NCI-H345 treated with DMSO at 0.1 percent for 48 hours (cell line): ENCODE data around the gene LCA5L.
A peak's percentile ranks its signal among the peaks of the same experiment; 100 is the strongest.
"Not testable (repeated sequence)": the region's sequence is repeated elsewhere in the genome, so short reads cannot be mapped to it uniquely, and the experiment has no call there.

Source experiments
- DNase-seq: peaks from one replicate; lab custom pipeline; 2025; ENCODE audit not compliant: unreplicated experiment; lab: John Stamatoyannopoulos, UW

The LCA5L gene

DNA sequence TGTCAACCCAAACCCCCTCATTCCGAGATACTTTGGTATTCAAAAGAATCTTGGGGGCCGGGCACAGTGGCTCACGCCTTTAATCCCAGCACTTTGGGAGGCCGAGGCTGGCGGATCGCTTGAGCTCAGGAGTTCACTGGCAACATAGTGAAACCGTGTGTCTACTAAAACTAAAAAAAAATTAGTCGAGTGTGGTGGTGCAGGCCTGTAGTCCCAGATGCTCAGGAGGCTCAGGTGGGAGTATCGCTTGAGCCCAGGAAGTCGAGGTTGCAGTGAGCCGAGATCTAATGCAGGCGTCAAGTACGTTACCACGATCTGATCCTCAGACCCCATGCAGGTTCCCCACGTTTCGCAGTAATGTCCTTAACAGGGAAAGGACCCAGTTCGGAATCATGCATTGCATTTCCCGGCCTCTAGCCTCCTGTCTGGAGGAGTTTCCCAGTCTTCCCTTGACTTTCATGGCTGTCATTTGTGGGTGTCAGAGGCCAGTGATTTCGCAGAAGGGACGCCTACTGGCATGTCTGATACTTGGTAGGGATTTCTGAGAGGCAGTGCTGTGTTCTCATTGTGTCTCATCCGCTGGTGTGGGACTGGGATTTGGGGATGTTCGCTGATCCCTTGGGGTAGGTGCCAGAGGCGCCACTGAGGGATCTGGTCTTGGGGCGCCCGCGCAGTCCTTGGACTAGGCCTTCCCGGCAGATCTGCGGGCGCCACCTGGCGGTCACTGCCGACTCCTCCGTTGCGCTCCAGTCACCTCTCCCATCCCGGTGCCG lies 57.4 kb downstream of the LCA5L start:
- DNase-seq = peak; percentile 78

DNA sequence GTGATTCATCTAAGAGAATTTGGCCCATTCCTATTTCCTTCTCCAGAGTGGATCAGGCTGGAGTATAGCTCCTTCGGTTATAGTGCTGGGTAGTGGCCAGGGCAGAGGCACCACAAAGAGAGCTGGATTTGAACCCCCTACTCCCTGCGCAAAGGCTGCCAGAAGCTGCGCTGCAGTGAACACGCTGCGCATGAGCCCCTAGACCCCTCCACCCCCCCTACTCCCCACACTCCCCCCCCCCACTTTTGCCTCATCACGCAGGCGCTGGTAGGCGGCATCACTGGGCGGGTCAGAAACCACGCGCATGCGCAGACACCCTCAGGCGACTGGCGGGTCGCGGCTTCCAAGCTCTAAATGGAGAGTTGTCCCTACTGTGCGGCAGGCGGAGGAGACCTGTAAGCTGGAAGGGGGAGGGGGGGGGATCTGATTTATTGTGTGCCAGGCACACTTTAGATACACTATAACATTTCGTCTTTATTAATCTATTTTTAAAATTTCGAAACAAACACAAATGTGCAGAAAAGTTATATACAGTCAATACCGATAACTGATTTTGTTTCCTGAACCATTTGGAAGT lies 58.0 kb downstream of the LCA5L start:
- DNase-seq = peak; percentile 94

DNA sequence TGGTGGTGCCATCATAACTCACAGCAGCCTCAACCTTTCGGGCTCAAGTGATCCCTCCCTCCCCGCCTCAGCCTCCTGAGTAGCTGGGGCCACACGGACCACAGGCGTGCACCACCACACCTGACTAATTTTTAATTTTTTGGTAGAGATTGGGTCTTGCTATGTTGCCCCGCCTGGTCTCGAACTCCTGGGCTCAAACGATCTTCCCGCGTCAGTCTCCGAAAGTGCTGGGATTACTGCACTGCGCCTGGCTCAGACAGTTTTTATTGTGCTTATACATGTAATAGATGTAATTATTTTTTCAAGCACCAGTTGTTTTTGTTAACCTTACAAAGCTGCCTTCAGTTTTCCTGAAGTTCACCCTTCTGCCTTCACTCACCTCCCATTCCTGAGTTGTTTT lies 58.7 kb downstream of the LCA5L start:
- no peak for DNase-seq

DNA sequence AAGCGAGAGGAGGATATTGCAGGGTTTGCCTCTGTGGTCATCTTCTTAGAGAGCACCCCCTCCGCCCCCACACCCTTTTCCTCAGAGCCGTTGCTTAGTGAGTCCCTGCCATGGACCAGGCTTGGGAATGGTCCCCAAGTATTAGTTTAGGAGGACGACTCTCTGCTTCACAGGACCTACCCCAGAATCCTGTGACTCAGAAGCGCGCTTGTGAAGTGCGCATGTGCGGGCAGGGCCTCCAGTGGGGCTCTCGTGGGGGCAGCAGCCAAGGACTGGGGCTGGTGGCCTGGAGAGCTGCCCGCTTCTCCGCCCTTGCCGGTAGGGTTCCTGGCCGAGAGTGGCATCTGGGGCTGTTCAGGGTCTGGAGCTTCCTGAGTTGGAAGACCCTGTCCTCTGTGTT lies 59.4 kb downstream of the LCA5L start:
- DNase-seq = no peak

DNA sequence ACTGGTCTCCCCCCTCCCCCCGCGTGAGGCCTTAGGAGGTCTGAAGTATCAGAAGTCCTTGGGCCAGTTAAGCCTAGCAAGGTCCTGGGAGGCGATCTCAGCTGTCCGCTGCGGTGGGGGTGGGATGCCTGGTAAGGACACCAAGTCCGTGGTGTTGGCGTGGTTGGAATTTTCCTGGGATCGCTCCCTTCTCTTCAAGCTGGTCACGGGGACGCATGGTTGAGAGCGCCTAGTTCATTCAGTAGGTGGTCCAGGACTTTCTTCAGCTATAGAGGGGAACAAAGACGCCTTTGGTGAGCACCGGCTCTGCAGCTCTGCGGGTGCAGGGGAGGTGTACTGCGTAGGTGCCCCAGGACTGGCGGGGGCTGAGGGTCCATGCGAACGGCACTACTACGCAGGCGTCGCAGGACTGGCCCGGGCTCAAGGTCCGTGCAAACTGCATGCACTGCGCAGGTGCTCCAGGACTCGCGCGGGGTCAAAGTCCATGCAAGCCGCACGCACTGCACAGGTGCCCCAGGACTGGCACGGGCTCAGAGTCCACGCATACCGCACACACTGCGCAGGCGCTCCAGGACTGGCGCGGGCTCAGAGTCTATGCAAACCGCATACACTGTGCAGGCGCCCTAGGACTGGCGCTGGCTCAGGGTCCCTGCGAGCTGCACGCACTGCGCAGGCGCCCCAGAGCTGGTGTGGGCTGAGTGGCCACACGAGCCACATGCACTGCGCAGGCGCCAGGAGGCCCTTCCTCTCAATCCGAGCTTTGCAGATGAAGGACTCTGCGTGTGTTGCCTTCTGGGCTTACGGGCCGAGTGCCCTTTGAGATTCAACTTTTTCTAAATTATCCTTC lies 60.1 kb downstream of the LCA5L start:
- DNase-seq = no peak

DNA sequence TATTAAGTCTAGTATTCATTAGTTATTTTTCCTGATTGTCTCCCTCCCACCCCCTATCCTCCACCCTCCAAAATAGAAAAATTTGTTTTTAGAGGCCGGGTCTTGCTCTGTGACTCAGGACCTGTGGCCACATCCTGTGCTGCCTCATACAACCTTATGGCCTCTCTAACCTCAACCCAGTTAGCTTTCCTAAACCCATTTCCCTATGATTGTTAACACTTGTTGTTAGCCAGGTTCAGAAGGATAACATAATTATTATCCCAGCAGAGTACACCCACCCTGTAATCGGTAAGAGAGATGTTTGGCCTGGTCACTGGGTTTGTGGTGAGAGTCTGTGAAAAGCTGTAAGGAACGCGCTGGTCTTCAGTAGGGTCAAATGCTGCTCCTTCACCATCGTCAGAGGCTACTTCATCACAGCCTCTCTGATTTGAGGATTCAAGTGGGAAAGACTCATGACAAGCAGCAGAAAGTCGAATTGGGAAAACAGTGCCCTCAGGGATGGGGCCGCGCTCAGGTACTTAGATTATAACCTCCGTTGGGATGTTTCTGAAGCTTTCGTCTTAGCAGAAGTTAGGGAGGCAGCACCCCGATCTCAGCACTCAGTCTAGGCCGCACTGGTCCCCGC lies 60.8 kb downstream of the LCA5L start:
- DNase-seq = no peak

DNA sequence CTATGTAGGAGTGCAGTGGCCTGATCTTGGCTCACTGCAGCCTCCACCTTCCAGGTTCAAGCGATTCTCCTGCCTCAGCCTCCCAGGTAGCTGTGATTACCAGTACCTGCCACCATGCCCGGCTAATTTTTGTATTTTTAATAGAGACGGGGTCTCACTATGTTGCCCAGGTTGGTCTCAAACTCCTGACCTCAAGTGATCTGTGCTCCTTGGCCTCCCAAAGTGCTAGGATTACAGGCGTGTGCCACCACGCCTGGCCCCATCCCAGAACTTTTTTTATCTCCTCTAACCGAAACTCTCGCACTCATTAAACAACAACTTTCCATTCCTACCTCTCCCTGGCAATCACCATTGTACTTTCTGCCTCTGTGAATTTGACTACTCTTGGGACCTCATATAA lies 63.5 kb downstream of the LCA5L start:
- DNase-seq = not testable (repeated sequence)

DNA sequence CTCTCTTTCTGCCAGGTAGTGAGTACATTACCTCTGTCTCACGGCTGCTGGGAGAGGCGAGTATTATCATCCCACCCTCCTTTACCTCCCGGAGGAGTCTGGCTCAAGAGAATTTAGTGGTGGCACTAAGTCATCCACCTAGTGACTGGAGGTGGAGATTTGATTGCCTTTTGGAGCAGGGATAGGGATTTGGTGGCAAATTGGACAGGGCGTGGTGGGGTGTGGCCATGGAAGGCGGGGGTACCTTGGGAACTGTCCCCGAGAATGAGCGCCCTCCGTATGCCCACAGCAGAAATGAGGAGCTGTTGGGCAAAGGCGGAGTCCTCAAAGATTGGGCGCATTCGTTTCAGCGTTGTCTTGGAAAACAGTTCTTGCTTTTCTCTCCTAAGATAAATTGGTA lies 64.6 kb downstream of the LCA5L start:
- no peak for DNase-seq

DNA sequence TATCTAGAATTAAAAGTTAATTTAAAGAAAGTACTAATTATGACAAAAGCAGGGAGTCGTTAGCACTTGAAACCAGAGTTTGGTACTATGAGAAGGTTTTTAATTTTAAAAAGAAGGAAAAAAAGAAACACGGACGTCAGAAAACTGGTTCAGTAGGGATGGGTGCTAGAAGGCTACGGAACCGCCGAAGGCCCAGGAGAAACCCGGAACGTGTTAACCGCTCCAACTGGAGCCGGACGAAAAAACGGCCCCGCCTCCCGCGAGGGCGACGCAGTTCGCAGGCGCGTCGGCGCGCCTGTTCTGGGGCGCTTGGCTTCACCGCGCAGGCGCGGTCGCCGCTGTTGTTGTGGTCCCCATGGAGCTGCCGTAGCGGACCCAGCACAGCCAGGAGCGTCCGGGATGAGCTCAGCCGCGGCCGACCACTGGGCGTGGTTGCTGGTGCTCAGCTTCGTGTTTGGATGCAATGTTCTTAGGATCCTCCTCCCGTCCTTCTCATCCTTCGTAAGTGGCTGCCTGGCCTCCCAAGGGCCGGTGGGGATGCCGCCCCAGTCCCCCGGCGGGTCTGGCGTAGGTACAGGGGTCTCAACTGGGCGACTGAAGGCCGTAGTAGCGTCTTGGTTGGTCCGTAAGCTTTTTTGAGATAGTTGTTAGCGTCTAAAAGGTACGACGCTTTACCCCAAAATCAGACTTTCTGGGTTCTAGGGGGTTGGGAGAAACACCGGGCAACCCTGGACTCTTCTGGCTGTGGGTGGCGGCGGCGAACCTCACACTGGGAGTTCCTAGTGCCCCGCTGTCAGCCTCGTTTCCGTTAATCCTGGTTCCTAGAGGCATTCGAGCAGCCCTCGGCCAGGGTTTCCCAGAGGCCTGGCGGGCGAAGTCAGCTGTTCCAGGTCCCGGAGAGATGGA lies 65.3 kb downstream of the LCA5L start:
- DNase-seq = peak; percentile 90

DNA sequence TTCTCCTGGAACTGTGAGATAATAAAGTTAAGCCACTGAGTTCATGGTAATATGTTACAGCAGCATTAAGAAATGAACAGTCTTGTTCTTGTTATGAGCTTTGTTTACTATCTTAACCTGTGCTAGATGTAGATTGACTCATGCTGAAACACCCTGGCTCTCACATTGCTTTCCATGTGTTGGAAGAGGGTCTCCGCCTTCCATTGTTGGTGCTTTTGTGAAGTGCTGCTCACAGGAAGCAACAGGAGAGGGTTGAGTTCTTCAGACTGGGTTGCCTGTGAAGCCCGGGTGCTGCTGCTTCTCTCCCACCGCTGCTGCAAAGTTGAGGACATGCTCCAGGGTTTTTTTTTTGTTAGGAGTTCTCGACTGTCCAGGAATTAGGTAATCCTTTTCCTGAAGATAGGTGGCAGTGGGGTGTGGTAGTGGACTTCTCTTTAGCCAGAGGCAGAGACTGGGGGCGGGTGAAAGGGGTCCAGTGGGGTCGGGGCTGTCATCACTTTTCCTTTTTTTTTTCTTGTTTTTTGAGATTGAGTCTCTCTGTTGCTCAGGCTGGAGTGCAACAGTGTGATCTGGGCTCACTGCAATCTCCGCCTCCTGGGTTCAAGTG lies 68.0 kb downstream of the LCA5L start:
- DNase-seq = peak; percentile 6

DNA sequence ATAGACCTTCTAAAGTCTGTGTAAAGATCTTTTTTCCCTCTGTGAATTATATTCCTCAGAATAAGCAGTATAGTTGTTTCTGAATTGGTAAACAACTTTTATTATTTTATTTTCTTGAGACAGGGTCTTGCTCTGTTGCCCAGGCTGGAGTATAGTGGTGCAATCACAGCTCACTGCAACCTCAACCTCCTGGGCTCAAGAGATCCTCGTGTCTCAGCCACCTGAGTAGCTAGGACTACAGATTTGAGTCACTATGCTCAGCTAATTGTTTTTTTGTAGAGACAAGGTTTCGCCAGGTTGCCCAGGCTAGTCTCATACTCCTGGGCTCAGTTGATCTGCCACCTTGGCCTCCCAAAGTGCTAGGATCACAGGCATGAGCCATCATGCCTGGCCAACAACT lies 70.1 kb downstream of the LCA5L start:
- DNase-seq = no peak

DNA sequence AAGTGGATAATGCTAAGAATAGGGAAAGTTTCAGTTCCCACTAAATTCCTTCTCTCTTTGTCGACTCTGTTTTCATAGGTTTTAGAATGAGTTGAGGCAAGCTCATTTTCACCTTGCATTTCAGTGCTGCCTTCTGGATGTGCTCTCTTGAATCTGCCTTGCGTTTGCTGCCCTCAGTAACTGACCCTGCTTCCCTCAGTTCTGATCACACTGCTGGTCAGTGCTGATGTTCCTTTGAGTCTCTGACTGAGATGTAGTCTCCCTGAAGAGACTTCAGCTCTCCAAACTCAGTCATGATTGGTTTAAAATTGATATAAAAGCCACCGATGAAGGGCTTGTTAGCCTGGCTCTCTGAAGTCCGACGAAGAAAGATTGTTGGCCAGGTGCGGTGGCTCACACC lies 71.5 kb downstream of the LCA5L start:
- no peak for DNase-seq

DNA sequence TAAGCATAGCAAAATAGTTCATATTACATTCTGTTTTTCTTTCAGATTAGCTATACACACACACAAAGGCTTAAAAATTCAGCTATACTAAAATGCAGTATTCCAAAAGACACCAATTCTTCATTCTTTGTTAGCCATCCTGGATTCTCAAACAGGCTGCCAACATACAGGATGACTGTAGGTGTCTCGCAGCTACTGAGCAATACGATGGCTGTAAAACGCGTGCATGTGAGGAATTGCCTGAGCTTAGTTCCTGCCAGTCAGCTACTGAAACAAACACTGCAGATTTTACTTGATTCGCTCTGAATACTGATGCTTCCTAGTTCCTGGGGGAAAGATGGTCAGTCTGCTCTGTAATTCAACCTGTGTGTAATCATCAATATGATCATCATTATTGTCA lies 71.9 kb downstream of the LCA5L start:
- no peak for DNase-seq

DNA sequence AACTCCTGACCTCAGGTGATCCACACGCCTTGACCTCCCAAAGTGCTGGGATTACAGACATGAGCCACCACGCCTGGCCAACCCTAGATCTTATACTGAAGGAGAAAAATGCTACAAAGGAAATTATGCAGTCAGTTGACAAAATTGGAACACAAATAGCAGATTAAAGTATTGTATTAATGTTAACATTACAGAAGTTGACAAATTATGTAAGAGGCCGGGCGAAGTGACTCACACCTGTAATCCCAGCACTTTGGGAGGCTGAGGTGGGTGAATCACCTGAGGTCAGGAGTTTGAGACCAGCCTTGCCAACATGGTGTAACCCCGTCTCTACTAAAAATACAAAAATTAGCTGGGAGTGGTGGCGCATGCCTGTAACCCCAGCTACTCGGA lies 75.7 kb downstream of the LCA5L start:
- DNase-seq = not testable (repeated sequence)

DNA sequence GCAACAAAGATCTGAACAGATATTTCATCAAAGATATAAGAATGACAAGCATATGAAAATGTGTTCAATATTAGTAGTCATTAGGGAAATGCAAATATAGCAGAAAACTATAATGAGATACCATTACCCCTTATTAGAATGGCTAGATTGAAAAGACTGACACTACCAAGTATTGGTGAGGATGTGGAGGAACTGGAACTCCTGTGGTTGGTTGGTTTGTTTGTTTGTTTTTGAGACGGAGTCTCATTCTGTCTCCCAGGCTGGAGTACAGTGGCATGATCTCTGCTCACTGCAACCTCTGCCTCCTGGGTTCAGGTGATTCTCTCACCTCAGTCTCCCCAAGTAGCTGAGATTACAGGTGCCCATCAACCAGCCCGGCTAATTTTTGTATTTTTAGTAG lies 77.8 kb downstream of the LCA5L start:
- no peak for DNase-seq

DNA sequence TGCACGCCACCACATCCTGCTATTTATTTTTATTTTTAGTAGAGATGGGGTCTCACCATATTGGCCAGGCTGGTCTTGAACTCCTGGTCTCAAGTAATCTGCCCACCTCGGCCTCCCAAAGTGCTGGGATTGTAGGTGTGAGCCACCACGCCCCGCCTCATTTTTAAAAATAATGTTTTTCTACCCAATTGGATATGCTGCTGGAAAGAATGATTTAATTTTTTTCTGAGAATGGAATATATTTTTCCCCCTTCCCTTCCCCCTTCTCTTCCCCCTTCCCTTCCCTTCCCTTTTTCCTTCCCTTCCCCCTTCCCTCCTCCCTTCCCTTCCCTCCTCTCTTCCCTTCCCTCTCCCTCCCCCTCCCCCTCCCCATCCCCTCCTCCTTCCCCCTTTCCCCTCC lies 79.0 kb downstream of the LCA5L start:
- DNase-seq = no peak

DNA sequence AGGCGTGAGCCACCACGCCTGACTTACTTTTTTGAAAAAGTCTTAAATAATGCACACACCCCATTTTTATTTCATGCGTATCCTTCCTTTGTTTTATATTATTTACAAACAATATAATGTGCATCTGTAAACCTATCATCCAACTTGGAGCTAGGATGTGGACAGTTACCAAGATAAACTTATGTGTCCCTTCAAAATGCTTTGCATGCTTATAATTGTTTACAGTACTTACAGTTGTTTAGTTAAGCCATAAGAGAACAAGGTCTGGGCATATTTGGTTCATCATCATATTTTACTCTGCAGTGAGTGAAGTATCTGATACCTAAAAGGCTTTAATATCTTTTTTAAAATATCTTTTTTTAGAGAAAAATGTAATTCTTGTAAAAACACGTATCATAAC lies 80.6 kb downstream of the LCA5L start:
- no peak for DNase-seq

DNA sequence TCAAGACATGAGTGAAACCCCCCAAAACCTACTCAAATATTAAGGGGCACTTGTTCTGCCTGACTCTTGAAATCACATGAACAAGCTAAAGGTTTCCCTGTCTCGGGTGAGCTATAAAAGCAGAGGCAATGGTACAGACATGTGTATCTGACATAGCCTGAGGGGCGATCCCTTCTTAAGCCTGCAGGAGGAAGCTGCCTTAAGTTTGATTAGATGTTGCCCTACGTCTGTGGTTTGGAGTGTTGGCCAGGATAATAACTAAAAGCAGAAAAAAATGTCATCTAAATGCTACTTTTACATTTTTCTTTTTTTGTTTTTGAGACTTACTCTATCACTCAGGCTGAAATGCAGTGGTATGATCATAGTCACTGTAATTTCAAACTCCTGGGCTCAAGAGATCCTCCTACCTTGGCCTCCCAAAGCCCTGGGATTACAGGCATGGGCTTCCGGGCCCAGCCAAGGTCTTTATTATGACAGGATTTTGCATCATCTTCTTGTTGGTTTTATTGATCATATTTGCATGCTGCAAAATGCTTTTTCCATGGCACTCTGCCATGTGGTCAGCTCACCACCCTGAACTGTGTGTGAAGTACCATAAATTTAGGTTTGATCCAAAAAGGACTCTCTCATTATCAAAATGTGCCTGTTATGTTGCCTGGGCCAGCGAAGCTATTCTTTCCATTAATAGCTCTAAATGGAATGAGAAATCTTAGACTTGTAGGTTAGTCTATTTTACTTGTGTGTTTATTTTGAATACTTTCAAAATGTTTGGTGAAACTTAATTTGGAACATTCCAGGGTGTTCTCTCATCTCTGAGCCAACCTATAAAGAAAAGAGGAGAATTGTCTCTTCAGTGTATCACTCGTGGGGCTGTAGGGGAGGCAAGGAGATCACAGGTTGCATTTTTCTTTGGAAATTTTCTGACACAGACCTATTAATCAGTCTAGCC lies 81.7 kb downstream of the LCA5L start:
- no peak for DNase-seq

DNA sequence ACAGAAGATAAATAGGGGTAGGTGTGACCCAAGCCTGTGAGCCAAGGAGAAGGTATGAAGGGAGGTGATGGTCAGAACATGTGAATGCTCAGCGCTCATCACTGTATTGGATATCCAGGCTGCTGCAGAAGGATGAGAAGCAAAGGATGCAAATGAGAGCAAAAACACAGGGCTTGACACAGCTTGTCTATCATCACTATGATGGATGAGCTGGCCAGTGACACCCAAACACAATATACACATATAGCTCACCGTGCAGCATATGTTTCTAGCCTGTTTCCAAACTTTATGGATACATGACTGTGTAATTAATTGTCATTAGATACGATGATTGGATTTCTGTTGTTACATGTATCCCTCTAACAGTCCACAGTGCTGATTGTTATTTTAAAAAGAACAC lies 82.8 kb downstream of the LCA5L start:
- DNase-seq = no peak
